GM12878 (cell line): ENCODE results near the gene RASGRP3. TPM values are rescaled to one million over a fixed set of nuclear protein-coding genes. Genes with fewer than 3 reads are reported as not detected.

Experiments
- ATF7 ChIP-seq: fragments of 450-650 bp; IDR thresholded peaks from 2 replicates; pipeline ENCODE4 v1.6.1; 2016; ENCODE audit warnings: low read depth, mild to moderate bottlenecking
- BHLHE40 ChIP-seq, 2 experiments: fragments of 450-650 bp in 1 of 2; IDR thresholded peaks; 2 replicates each; pipeline ENCODE4 v1.6.1; 2011 to 2017; ENCODE audit warnings: low read depth in 2 of 2, borderline replicate concordance in 1 of 2, improper control_type of control experiment in 1 of 2, low read length in 1 of 2, mild to moderate bottlenecking in 1 of 2
- DPF2 ChIP-seq: fragments of 450-650 bp; IDR thresholded peaks from 2 replicates; pipeline ENCODE4 v1.6.1; 2017; ENCODE audit warnings: mild to moderate bottlenecking
- EP300 ChIP-seq, 2 experiments: fragments of 150-350 bp in 1 of 2; IDR thresholded peaks; 2 replicates each; pipeline ENCODE4 v1.6.1; 2011 to 2012; ENCODE audit warnings: low read depth in 2 of 2, low read length in 2 of 2, borderline replicate concordance in 1 of 2, improper control_type of control experiment in 1 of 2, inconsistent platforms in 1 of 2; ENCODE audit not compliant: control insufficient read depth in 1 of 2
- EZH2 ChIP-seq: IDR thresholded peaks from 2 replicates; pipeline ENCODE4 v1.6.1; 2012; ENCODE audit warnings: low read depth, mild to moderate bottlenecking, control low read depth, inconsistent platforms, low read length, borderline replicate concordance; ENCODE audit not compliant: control insufficient read depth
- FOXK2 ChIP-seq: fragments of 450-650 bp; IDR thresholded peaks from 2 replicates; pipeline ENCODE4 v1.6.1; 2017; ENCODE audit warnings: mild to moderate bottlenecking, moderate library complexity
- HDAC6 ChIP-seq: fragments of 200-600 bp; sonication (generic); IDR thresholded peaks from one replicate; pipeline ENCODE4 v1.8.0; 2017; ENCODE audit warnings: antibody characterized with exemption; ENCODE audit not compliant: unreplicated experiment
- IRF4 ChIP-seq: IDR thresholded peaks from 2 replicates; pipeline ENCODE4 v1.6.1; 2011; ENCODE audit warnings: low read depth, low read length
- SMAD1 ChIP-seq: fragments of 450-650 bp; IDR thresholded peaks from 2 replicates; pipeline ENCODE4 v1.6.1; 2018; ENCODE audit warnings: mild to moderate bottlenecking, low read depth; ENCODE audit not compliant: partially characterized antibody
- TCF3 ChIP-seq: IDR thresholded peaks from 2 replicates; pipeline ENCODE4 v1.6.1; 2012; ENCODE audit warnings: low read depth, mild to moderate bottlenecking, low read length, borderline replicate concordance; ENCODE audit not compliant: insufficient read depth
- TCF7 ChIP-seq: IDR thresholded peaks from 2 replicates; pipeline ENCODE4 v1.6.1; 2014; ENCODE audit warnings: antibody characterized with exemption, borderline replicate concordance
- ZNF384 ChIP-seq: IDR thresholded peaks from 2 replicates; pipeline ENCODE4 v1.6.1; 2012; ENCODE audit warnings: low read depth, mild to moderate bottlenecking, low read length, improper control_type of control experiment, borderline replicate concordance
- polyA plus RNA-seq, 11 experiments: library from polyadenylated mRNA; depleted of rRNA in 4 of 11; unstranded in 6 of 11; stranded (reverse) in 5 of 11; fragments of >200 nt; fragmentation: Nextera tagmentation in 4 of 11; fragmentation: Illumina TruSeq in 1 of 11; extraction: Ambion mirVana in 4 of 11; extraction: Trizol in 1 of 11; gene quantifications; 1 replicate in 1 of 11; 2 replicates in 10 of 11; pipeline versions ENCODE4 v1.2.1 to v1.2.3, GENCODE V29; 2011 to 2016; ENCODE audit warnings: inconsistent platforms in 2 of 11, missing spikeins in 2 of 11, low read depth in 1 of 11
- total RNA-seq, 4 experiments: library from RNA; depleted of rRNA in 3 of 4; stranded (reverse); fragments of >200 nt in 3 of 4; fragmentation: Illumina TruSeq in 1 of 4; extraction: Trizol in 1 of 4; gene quantifications; 2 replicates each; pipeline versions ENCODE4 v1.2.1 to v1.2.3, GENCODE V29; 2013 to 2021
- TF ChIP-seq, protein P1 (sequence below): fragments of 450-650 bp; IDR thresholded peaks from 2 replicates; pipeline ENCODE4 v1.6.1; 2017; ENCODE audit warnings: mild to moderate bottlenecking, moderate library complexity
- TF ChIP-seq, protein P2 (sequence below): IDR thresholded peaks from 2 replicates; pipeline ENCODE4 v1.6.1; 2012; ENCODE audit warnings: low read depth, low read length, improper control_type of control experiment
- TF ChIP-seq, protein P3 (sequence below): IDR thresholded peaks from 2 replicates; pipeline ENCODE4 v1.6.1; 2011; ENCODE audit warnings: borderline replicate concordance, low read depth, mild to moderate bottlenecking, moderate library complexity, low read length; ENCODE audit not compliant: insufficient read depth, poor library complexity, severe bottlenecking
- TF ChIP-seq, protein P4 (sequence below): fragments of 450-650 bp; conservative IDR thresholded peaks from 2 replicates; pipeline ENCODE4 v1.6.1; 2017; ENCODE audit warnings: mild to moderate bottlenecking, moderate library complexity

The RASGRP3 gene
- total and polyA plus RNA-seq, 10 of the 15 experiments (the other 5 are each of a cell fraction or from before 2014, with no cell fraction given) = 31.6 to 106 (median 64.7) TPM

DNA sequence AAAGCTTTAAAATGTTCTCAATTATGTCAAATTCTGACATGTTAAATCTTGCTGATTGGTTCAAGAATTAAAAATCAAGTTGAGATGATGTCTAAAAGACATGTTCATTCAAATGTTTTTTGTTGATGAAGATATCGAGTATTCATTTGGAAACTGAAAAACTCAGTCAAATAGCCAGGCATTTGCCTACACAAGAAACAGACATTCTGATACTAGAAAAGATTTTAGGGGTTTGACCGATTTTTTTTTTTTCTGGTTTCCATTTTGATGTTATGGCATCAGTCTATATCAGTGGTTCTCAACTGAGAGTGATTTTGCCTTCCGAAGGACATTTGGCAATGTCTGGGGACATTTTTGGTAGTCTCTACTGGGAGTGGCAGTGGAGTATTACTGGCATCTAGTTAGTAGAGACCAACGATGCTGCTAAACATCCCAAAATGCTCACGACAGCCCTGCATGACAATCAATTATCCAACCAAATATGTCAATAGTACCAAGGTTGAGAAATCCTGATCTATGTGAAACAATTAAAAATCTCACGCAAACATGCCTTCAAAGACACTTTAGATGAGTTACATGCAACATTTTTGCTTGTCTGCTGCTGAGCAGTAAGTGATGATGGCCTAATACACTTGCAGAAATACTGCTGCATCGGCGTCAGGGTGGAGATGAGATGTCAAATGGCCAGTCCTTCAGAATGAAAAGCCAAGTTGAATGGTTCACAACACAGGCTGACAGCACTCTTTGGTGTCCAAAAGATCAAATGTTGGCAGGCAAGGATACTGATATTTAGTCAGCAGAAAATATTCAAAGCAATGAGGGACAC is 12.5 kb downstream of the RASGRP3 start (continued):
- TF ChIP-seq BHLHE40 (IDR thresholded peaks at IDR 0.05; ENCODE audit: borderline replicate concordance in 1 of 2, low read depth in 2 of 2, low read length in 1 of 2) (peak in 1 of 2 experiments; percentile 59; a peak in 2 of 4 replicates), TCF3 (0 out of 2 replicates have a peak, but pooled peaks have one; percentile 23), FOXK2 (no peak), ATF7 (peak; percentile 52), DPF2 (peak; percentile 1; the same call in 1 of the 2 replicates), TCF7 (no peak), EZH2 (no peak), IRF4 (peak; percentile 88), ZNF384 (peak; percentile 93), SMAD1 (no peak), EP300 (IDR thresholded peaks at IDR 0.05; ENCODE audit: borderline replicate concordance in 1 of 2, control insufficient read depth in 1 of 2, low read depth in 2 of 2, low read length in 2 of 2) (peak in 1 of 2 experiments; percentile 48; a peak in 1 of 4 replicates), HDAC6 (no peak)
- TF ChIP-seq, protein P1, sequence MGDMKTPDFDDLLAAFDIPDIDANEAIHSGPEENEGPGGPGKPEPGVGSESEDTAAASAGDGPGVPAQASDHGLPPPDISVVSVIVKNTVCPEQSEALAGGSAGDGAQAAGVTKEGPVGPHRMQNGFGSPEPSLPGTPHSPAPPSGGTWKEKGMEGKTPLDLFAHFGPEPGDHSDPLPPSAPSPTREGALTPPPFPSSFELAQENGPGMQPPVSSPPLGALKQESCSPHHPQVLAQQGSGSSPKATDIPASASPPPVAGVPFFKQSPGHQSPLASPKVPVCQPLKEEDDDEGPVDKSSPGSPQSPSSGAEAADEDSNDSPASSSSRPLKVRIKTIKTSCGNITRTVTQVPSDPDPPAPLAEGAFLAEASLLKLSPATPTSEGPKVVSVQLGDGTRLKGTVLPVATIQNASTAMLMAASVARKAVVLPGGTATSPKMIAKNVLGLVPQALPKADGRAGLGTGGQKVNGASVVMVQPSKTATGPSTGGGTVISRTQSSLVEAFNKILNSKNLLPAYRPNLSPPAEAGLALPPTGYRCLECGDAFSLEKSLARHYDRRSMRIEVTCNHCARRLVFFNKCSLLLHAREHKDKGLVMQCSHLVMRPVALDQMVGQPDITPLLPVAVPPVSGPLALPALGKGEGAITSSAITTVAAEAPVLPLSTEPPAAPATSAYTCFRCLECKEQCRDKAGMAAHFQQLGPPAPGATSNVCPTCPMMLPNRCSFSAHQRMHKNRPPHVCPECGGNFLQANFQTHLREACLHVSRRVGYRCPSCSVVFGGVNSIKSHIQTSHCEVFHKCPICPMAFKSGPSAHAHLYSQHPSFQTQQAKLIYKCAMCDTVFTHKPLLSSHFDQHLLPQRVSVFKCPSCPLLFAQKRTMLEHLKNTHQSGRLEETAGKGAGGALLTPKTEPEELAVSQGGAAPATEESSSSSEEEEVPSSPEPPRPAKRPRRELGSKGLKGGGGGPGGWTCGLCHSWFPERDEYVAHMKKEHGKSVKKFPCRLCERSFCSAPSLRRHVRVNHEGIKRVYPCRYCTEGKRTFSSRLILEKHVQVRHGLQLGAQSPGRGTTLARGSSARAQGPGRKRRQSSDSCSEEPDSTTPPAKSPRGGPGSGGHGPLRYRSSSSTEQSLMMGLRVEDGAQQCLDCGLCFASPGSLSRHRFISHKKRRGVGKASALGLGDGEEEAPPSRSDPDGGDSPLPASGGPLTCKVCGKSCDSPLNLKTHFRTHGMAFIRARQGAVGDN = no peak
- TF ChIP-seq, protein P2, sequence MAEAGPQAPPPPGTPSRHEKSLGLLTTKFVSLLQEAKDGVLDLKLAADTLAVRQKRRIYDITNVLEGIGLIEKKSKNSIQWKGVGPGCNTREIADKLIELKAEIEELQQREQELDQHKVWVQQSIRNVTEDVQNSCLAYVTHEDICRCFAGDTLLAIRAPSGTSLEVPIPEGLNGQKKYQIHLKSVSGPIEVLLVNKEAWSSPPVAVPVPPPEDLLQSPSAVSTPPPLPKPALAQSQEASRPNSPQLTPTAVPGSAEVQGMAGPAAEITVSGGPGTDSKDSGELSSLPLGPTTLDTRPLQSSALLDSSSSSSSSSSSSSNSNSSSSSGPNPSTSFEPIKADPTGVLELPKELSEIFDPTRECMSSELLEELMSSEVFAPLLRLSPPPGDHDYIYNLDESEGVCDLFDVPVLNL = no peak
- TF ChIP-seq, protein P3, sequence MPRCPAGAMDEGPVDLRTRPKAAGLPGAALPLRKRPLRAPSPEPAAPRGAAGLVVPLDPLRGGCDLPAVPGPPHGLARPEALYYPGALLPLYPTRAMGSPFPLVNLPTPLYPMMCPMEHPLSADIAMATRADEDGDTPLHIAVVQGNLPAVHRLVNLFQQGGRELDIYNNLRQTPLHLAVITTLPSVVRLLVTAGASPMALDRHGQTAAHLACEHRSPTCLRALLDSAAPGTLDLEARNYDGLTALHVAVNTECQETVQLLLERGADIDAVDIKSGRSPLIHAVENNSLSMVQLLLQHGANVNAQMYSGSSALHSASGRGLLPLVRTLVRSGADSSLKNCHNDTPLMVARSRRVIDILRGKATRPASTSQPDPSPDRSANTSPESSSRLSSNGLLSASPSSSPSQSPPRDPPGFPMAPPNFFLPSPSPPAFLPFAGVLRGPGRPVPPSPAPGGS = peak; percentile 74
- TF ChIP-seq, protein P4, sequence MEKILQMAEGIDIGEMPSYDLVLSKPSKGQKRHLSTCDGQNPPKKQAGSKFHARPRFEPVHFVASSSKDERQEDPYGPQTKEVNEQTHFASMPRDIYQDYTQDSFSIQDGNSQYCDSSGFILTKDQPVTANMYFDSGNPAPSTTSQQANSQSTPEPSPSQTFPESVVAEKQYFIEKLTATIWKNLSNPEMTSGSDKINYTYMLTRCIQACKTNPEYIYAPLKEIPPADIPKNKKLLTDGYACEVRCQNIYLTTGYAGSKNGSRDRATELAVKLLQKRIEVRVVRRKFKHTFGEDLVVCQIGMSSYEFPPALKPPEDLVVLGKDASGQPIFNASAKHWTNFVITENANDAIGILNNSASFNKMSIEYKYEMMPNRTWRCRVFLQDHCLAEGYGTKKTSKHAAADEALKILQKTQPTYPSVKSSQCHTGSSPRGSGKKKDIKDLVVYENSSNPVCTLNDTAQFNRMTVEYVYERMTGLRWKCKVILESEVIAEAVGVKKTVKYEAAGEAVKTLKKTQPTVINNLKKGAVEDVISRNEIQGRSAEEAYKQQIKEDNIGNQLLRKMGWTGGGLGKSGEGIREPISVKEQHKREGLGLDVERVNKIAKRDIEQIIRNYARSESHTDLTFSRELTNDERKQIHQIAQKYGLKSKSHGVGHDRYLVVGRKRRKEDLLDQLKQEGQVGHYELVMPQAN = no peak
- TF ChIP-seq, all 136 proteins: peak for 31
